IPS-NIHi7 (cell line): ENCODE data around the gene WDR75.
"Not testable (repeated sequence)": the region's sequence is repeated elsewhere in the genome, so short reads cannot be mapped to it uniquely, and the experiment has no call there.

ENCODE experiments used
- DNase-seq: peaks from one replicate; pipeline ENCODE4 v3.0.0; 2012; ENCODE audit warnings: mixed read lengths; ENCODE audit errors: extremely low spot score

WDR75 gene

GRCh38 chr2:189441709-189442074 lies 418 bp downstream of the WDR75 start:
- DNase-seq, result no peak

- no peak for DNase-seq
Measured at GRCh38 chr2:189442468-189442867, 1.2 kb downstream of the WDR75 start.

- no peak for DNase-seq
Measured at GRCh38 chr2:189444322-189444721, 3.0 kb downstream of the WDR75 start.

- DNase-seq, result no peak
Measured at GRCh38 chr2:189446780-189447179, 5.5 kb downstream of the WDR75 start.

- DNase-seq, result no peak
Measured at GRCh38 chr2:189454009-189454408, 12.7 kb downstream of the WDR75 start.

GRCh38 chr2:189465076-189465475 lies 23.8 kb downstream of the WDR75 start:
- no peak for DNase-seq

GRCh38 chr2:189465478-189465877 lies 24.2 kb downstream of the WDR75 start:
- DNase-seq, result no peak

GRCh38 chr2:189466046-189466445 lies 24.8 kb downstream of the WDR75 start:
- DNase-seq, result no peak

- DNase-seq, result peak; percentile 32
Measured at GRCh38 chr2:189466656-189467055, 25.4 kb downstream of the WDR75 start.

- no peak for DNase-seq
Measured at GRCh38 chr2:189467160-189467559, 25.9 kb downstream of the WDR75 start.

GRCh38 chr2:189467593-189467992 lies 26.3 kb downstream of the WDR75 start:
- DNase-seq, result no peak

- DNase-seq, result no peak
Measured at GRCh38 chr2:189474526-189474925, 33.3 kb downstream of the WDR75 start.

GRCh38 chr2:189477756-189478155 lies 36.5 kb downstream of the WDR75 start:
- DNase-seq, result no peak

- not testable (repeated sequence) for DNase-seq
Measured at GRCh38 chr2:189478289-189478688, 37.0 kb downstream of the WDR75 start.

- no peak for DNase-seq
Measured at GRCh38 chr2:189481071-189481470, 39.8 kb downstream of the WDR75 start.

GRCh38 chr2:189483571-189483970 lies 42.3 kb downstream of the WDR75 start:
- DNase-seq, result no peak

GRCh38 chr2:189483980-189484740 lies 42.9 kb downstream of the WDR75 start:
- DNase-seq, result no peak

- DNase-seq, result no peak
Measured at GRCh38 chr2:189485146-189485545, 43.9 kb downstream of the WDR75 start.

GRCh38 chr2:189486237-189486770 lies 45.0 kb downstream of the WDR75 start:
- DNase-seq, result no peak

GRCh38 chr2:189487283-189488007 lies 46.2 kb downstream of the WDR75 start:
- DNase-seq, result no peak

- DNase-seq, result no peak
Measured at GRCh38 chr2:189488008-189488310, 46.7 kb downstream of the WDR75 start.

- DNase-seq, result no peak
Measured at GRCh38 chr2:189492451-189492850, 51.2 kb downstream of the WDR75 start.

- no peak for DNase-seq
Measured at GRCh38 chr2:189498205-189498604, 56.9 kb downstream of the WDR75 start.
